Keratinocyte (primary cell): Measurements from ENCODE around the gene ESF1. TPM values are rescaled to one million over a fixed set of nuclear protein-coding genes. Genes with fewer than 3 reads are reported as not detected.

Source experiments
- DNase-seq: peaks from one replicate; pipeline ENCODE4 v3.0.0-alpha.2; 2011; ENCODE audit warnings: low read depth, missing footprints, low spot score
- FAIRE-seq: peaks from 2 replicates; lab custom pipeline; 2011; peaks lifted over from hg19 to GRCh38; lab: Jason Lieb, UNC
- H2AFZ ChIP-seq: 2 replicates; pipeline ENCODE4 v1.6.0; 2012; ENCODE audit warnings: low read length, control low read depth, inconsistent platforms; ENCODE audit not compliant: control insufficient read depth
- H3K27ac ChIP-seq: 2 replicates; pipeline ENCODE4 v1.5.1; 2011; ENCODE audit warnings: low read length; ENCODE audit not compliant: control insufficient read depth, insufficient read depth
- H3K27me3 ChIP-seq: 3 replicates; pipeline ENCODE4 v1.6.0; 2011; ENCODE audit warnings: low read length; ENCODE audit not compliant: control insufficient read depth, insufficient read depth; ENCODE audit errors: extremely low read depth
- H3K36me3 ChIP-seq, 2 experiments: 2 replicates in 1 of 2; 3 replicates in 1 of 2; pipeline ENCODE4 v1.5.1; 2011; ENCODE audit warnings: low read length in 2 of 2, mild to moderate bottlenecking in 1 of 2; ENCODE audit not compliant: control insufficient read depth in 2 of 2, insufficient read depth in 2 of 2; ENCODE audit errors: extremely low read depth in 1 of 2
- H3K4me1 ChIP-seq: 3 replicates; pipeline ENCODE4 v1.5.1; 2011; ENCODE audit warnings: low read length; ENCODE audit not compliant: control insufficient read depth, insufficient read depth; ENCODE audit errors: extremely low read depth
- H3K4me2 ChIP-seq: 3 replicates; pipeline ENCODE4 v1.6.0; 2011; ENCODE audit warnings: low read depth, low read length; ENCODE audit not compliant: control insufficient read depth, insufficient read depth; ENCODE audit errors: extremely low read depth
- H3K4me3 ChIP-seq, 3 experiments: fragments of 200-600 bp in 1 of 3; sonication (generic) in 1 of 3; 2 replicates in 2 of 3; 3 replicates in 1 of 3; pipeline ENCODE4 v1.5.1; 2011 to 2016; ENCODE audit warnings: low read length in 3 of 3, mild to moderate bottlenecking in 3 of 3, control low read depth in 2 of 3, inconsistent platforms in 1 of 3, low read depth in 1 of 3, mixed read lengths in 1 of 3, mixed run types in 1 of 3, moderate library complexity in 1 of 3; ENCODE audit not compliant: control insufficient read depth in 2 of 3, insufficient read depth in 2 of 3; ENCODE audit errors: extremely low read depth in 1 of 3
- H3K79me2 ChIP-seq: 2 replicates; pipeline ENCODE4 v1.6.0; 2012; ENCODE audit warnings: low read length; ENCODE audit not compliant: control insufficient read depth, insufficient read depth
- H3K9ac ChIP-seq: 3 replicates; pipeline ENCODE4 v1.6.0; 2011; ENCODE audit warnings: low read length; ENCODE audit not compliant: control insufficient read depth, insufficient read depth; ENCODE audit errors: extremely low read depth
- H3K9me1 ChIP-seq: 3 replicates; pipeline ENCODE4 v1.6.0; 2011; ENCODE audit warnings: low read length; ENCODE audit not compliant: control insufficient read depth, insufficient read depth; ENCODE audit errors: extremely low read depth
- H3K9me3 ChIP-seq: 2 replicates; pipeline ENCODE4 v1.5.1; 2012; ENCODE audit warnings: low read depth, low read length; ENCODE audit not compliant: control insufficient read depth
- H4K20me1 ChIP-seq: 3 replicates; pipeline ENCODE4 v1.6.0; 2011; ENCODE audit warnings: low read length; ENCODE audit not compliant: control insufficient read depth, insufficient read depth; ENCODE audit errors: extremely low read depth
- EZH2 ChIP-seq: IDR thresholded peaks from one replicate; pipeline ENCODE4 v1.6.1; 2012; ENCODE audit warnings: inconsistent platforms, mild to moderate bottlenecking, low read length, moderate library complexity
- dilution Hi-C: fragments of 300-500 bp; cut with MboI; formaldehyde crosslinking; loops from one replicate; pipeline ENCODE4 v1.7.0; 2020; ENCODE audit warnings: low sequenced_read_pairs; ENCODE audit not compliant: extremely low pct_ligation_motif_present
- polyA plus RNA-seq, 5 experiments: library from polyadenylated mRNA; depleted of rRNA in 3 of 5; stranded (reverse) in 3 of 5; stranded (forward) in 1 of 5; unstranded in 1 of 5; fragments of >200 nt; gene quantifications; 1 replicate in 1 of 5; 2 replicates in 3 of 5; 3 replicates in 1 of 5; pipeline versions ENCODE4 v1.2.1 to v1.2.3, GENCODE V29; 2011 to 2012; ENCODE audit warnings: missing spikeins in 2 of 5, low read depth in 1 of 5, low replicate concordance in 1 of 5
- TF ChIP-seq, protein P1 (sequence below), 3 experiments: IDR thresholded peaks in 1 of 3; conservative IDR thresholded peaks in 1 of 3; optimal IDR thresholded peaks in 1 of 3; 2 replicates in 2 of 3; 3 replicates in 1 of 3; pipeline versions ENCODE3 to v1.5.1; 2011; ENCODE audit warnings: low read length in 3 of 3, mild to moderate bottlenecking in 3 of 3, moderate library complexity in 2 of 3, control low read depth in 1 of 3, inconsistent platforms in 1 of 3; ENCODE audit not compliant: insufficient read depth in 2 of 3; ENCODE audit errors: extremely low read depth in 1 of 3

ESF1 gene
- polyA plus RNA-seq, 1 donor (not counting 4 experiments of a cell fraction or from before 2014, with no cell fraction given) = 10.8 TPM

GRCh38 chr20:13825465-13825864, 40.7 kb upstream of the ESF1 start:
- Histone ChIP-seq H3K9me3 (no peaks in the 10 kb centered on the region), H3K4me2 (no peak overlapping the region), H2AFZ (no peak overlapping the region), H3K9me1 (no peaks in the 10 kb centered on the region), H4K20me1 (no peaks in the 10 kb centered on the region), H3K36me3 (no peaks in the 10 kb centered on the region), H3K27me3 (no peaks in the 10 kb centered on the region), H3K27ac (no peak overlapping the region), H3K79me2 (no peaks in the 10 kb centered on the region), H3K4me3 (no peak overlapping the region), H3K4me1 (no peaks in the 10 kb centered on the region), H3K9ac (no peak overlapping the region)
- dilution Hi-C loops = no loop called here
- no peak for TF ChIP-seq EZH2
- TF ChIP-seq, protein P1, sequence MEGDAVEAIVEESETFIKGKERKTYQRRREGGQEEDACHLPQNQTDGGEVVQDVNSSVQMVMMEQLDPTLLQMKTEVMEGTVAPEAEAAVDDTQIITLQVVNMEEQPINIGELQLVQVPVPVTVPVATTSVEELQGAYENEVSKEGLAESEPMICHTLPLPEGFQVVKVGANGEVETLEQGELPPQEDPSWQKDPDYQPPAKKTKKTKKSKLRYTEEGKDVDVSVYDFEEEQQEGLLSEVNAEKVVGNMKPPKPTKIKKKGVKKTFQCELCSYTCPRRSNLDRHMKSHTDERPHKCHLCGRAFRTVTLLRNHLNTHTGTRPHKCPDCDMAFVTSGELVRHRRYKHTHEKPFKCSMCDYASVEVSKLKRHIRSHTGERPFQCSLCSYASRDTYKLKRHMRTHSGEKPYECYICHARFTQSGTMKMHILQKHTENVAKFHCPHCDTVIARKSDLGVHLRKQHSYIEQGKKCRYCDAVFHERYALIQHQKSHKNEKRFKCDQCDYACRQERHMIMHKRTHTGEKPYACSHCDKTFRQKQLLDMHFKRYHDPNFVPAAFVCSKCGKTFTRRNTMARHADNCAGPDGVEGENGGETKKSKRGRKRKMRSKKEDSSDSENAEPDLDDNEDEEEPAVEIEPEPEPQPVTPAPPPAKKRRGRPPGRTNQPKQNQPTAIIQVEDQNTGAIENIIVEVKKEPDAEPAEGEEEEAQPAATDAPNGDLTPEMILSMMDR (optimal IDR thresholded peaks at IDR 0.05 in 1 of 3, IDR thresholded peaks at IDR 0.05 in 1 of 3, conservative IDR thresholded peaks at IDR 0.05 in 1 of 3; ENCODE audit: extremely low read depth in 1 of 3, insufficient read depth in 2 of 3, low read length in 3 of 3) = no peak
- DNase-seq (no peak), FAIRE-seq (no peak)

GRCh38 chr20:13824459-13824858, 39.7 kb upstream of the ESF1 start:
- DNase-seq = no peak
- no peak overlapping the region for H3K4me2 ChIP-seq
- no peak overlapping the region for H3K4me3 ChIP-seq
- no peak overlapping the region for H3K27ac ChIP-seq
- no peaks in the 10 kb centered on the region for H3K27me3 ChIP-seq
- FAIRE-seq = no peak
- no peaks in the 10 kb centered on the region for H3K79me2 ChIP-seq
- no peaks in the 10 kb centered on the region for H3K4me1 ChIP-seq
- no peaks in the 10 kb centered on the region for H3K9me1 ChIP-seq
- dilution Hi-C loops = no loop called here
- no peaks in the 10 kb centered on the region for H3K36me3 ChIP-seq
- no peak overlapping the region for H2AFZ ChIP-seq
- no peak overlapping the region for H3K9ac ChIP-seq
- H3K9me3 ChIP-seq = no peaks in the 10 kb centered on the region
- no peaks in the 10 kb centered on the region for H4K20me1 ChIP-seq
- TF ChIP-seq, protein P1 (optimal IDR thresholded peaks at IDR 0.05 in 1 of 3, IDR thresholded peaks at IDR 0.05 in 1 of 3, conservative IDR thresholded peaks at IDR 0.05 in 1 of 3; ENCODE audit: extremely low read depth in 1 of 3, insufficient read depth in 2 of 3, low read length in 3 of 3) = no peak
- no peak for TF ChIP-seq EZH2
